Effector CD8-positive, alpha-beta T cell (primary cell): ENCODE data around the gene PDE6B.
A peak's percentile ranks its signal among the peaks of the same experiment; 100 is the strongest.
"Not testable (repeated sequence)": the region's sequence is repeated elsewhere in the genome, so short reads cannot be mapped to it uniquely, and the experiment has no call there.

Experiments used
- DNase-seq: peaks from one replicate; lab custom pipeline; 2025; lab: John Stamatoyannopoulos, UW

Gene PDE6B

DNA sequence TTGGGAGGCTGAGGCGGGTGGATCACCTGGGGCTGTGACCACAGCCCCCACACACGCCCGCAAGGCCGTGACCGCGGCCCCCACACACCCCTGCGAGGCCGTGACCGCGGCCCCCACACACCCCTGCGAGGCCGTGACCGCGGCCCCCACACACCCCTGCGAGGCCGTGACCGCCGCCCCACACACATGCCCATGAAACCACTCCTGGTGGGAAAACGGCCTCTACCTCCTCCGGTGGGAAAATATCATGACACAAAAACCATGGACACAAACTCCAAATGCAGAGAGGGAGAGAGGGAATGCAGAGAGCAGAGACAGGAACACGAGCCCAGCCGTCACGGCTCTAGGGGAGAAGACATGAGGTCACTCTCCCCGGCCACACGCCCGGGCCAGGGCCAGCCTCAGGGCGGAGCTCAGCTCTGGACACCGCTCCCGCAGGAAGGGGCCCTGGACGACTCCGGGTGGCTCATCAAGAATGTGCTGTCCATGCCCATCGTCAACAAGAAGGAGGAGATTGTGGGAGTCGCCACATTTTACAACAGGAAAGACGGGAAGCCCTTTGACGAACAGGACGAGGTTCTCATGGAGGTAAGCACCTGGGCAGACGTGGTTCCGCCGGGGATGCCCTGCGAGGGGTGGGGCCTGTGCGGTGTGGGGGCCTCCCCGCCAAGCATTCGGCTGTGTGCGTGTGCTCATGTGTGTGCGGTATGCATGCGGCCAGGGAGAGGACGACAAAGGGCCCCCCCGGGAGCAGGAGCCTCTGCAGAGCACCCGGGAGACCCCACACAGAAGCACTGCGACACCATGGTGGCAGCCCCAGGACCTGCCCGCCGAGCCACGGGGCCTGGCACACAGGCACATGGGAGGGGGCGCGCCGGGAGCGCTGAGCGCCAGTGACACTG, 31.3 kb downstream of the PDE6B start:
- DNase-seq = no peak

DNA sequence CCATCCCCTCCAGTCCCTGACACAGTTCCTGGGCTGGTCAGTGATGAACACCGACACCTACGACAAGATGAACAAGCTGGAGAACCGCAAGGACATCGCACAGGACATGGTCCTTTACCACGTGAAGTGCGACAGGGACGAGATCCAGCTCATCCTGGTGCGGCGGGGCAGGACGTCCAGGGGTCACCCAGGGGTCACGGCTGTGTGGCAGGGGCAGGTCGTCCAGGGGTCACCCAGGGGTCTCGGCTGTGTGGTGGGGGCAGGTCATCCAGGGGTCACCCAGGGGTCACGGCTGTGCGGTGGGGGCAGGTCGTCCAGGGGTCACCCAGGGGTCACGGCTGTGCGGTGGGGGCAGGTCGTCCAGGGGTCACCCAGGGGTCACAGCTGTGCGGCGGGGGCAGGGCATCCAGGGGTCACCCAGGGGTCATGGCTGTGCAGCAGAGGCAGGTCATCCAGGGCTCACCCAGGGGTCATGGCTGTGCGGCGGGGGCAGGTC, 32.0 kb downstream of the PDE6B start:
- DNase-seq = no peak

DNA sequence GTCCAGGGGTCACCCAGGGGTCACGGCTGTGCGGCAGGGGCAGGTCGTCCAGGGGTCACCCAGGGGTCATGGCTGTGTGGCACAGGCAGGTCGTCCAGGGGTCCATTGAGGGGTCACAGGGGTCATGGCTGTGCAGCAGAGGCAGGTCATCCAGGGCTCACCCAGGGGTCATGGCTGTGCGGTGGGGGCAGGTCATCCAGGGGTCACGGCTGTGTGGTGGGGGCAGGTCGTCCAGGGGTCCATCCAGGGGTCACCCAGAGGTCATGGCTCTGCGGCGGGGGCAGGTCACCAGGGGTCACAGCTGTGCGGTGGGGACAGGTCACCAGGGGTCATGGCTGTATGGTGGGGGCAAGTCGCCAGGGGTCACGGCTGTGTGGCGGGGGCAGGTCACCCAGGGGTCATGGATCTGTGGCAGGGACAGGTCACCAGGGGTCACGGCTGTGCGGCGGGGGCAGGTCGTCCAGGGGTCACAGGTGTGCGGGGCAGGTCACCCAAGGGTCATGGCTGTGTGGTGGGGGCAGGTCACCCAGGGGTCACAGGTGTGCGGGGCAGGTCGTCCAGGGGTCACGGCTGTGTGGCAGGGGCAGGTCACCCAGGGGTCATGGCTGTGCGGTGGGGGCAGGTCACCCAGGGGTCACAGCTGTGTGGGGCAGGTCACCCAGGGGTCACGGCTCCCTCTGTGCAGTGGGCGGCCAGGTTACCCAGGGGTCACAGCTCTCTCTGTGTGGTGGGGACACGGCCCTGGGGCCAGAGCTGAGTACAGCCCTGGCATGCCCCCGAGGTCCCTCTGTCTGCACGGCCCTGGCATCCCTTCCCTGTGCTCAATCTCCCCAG, 32.7 kb downstream of the PDE6B start:
- DNase-seq = no peak

DNA sequence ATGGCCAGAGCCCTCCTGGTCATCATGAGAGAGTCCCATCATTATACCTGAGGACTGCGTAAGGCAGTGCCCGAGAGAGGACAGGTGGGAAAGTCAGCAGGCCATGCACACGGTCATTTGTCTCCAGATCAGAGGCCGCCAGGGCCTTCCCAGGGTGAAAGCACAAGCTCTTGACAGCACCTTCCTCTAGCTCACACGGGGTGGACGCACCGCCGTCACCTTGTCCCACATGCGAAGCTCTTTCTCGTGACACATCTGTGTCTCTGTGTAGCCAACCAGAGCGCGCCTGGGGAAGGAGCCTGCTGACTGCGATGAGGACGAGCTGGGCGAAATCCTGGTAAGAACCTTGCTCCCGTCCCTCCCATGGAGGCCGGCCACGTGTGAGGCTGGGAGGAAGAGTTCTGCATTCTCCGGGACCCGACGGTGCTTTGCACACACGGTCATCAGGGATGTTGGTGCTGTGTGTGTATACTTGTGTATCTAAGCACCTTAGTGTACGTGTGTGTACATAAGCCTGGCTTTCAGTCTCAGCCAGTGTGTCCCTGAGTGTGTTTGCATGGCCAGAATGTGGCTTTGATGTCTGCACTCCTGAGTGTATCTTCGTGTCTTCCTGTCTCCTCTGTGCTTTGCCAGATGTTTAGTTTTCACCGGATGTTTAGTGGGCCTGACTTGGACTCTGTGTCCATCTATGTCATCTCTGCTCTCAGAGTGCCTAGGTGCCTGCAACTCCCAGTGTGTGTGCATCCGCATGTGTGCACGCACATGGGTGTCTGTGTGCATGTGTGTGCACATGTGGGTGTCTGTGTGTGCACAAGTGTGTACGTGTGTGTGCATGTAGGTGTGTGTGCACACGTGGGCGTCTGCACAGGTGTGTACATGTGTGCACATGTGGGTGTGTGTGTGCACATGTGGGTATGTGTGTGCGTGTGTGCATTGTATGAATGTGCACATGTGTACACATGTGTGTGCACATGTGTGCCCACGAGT, 33.6 kb downstream of the PDE6B start:
- no peak for DNase-seq

DNA sequence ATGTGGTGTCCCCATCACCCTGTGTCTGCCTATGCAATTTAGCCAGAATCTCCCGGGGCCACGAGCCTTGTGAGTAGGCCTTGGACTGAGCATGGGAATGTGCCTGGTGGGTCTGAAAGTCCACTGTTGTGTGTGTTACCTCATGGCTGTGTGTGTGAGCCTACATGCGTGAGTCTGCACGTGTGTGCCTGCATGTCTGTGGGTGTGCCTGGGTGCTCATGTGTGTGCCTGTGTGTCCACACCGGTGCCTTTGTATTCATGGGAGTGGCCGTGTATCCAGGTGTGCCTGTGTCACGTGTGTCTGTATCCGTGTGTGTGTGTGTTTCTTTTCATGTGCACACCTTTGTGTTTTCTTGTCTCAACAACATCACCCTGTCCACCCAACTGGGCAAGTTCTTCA, 34.5 kb downstream of the PDE6B start:
- DNase-seq = no peak

DNA sequence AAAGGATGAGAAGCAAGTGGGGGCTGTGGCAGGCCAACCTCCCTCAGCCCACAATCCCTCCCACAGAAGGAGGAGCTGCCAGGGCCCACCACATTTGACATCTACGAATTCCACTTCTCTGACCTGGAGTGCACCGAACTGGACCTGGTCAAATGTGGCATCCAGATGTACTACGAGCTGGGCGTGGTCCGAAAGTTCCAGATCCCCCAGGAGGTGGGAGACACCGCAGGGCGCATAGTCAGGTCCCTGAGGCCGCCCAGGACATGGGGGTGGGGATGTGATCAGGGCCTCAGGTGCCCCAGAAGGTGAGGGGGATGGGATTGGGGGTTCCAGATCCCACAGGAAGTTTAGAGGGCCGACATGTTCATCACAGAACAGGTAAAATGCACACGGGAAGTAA, 35.0 kb downstream of the PDE6B start:
- no peak for DNase-seq

DNA sequence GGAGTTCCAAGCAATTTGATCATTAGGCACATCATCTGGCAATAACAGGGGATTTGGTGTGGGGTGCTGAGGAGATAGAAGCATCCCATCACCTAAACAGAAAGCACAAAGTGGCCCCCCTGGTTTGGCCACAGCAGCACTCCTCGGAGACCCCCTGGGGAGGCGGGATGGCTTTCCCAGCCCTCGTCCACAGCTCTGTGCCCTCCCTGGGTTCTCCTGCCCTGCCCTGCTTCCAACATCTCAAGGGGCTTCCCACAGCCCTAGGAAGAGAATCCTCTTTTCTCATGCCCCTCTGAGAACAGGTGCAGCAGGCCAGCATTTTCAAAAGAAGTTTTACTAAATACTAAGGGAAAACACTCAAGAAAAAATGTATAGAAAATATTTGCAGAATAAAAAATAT, 35.9 kb downstream of the PDE6B start:
- DNase-seq = no peak

DNA sequence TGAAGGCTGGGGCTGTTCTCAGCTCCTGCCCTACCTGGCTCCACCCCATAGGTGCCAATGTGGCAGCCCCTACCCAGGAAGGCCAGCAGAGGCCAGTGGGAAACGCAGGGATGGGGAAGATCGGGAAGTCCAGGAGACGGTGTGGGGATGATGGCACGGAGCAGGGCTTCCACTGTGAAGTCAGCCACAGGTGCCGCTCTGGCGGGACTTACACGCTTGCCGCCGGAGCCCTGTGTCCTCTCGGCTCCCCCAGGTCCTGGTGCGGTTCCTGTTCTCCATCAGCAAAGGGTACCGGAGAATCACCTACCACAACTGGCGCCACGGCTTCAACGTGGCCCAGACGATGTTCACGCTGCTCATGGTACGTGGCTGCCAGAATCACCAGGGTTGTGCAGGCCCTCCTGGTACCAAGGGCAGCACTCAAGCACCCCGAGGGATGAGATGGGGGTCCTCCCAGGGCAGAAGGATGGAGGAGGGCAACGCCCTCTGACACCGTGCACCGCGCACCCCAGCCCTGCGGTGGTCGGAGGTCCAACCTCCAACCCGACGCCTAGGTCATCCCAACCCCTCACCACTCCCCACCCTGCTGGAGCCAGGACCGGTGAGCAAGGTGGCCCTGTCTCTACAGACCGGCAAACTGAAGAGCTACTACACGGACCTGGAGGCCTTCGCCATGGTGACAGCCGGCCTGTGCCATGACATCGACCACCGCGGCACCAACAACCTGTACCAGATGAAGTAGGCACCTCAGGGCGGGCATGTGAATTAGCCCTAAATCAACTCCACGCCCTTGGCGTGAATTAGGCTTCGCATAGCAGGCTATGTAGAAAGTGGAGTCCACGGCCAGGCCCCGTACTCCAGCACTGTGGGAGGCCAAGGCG, 36.7 kb downstream of the PDE6B start:
- DNase-seq = no peak

DNA sequence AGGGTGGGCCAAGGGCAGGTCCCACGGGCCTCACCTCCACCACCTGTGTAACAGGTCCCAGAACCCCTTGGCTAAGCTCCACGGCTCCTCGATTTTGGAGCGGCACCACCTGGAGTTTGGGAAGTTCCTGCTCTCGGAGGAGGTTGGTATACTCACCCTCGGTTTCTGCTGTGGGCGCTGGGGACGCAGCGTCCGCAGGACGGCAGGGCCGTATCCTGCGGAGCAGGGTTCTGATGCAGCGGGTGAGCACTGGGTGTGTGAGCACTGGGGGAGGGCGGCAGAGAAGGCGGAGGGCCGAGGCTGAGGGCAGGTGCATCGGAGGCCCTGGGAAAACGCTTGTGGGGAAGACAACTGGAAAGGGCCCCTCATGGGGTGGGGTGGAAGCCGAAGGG, 37.7 kb downstream of the PDE6B start:
- DNase-seq = no peak

DNA sequence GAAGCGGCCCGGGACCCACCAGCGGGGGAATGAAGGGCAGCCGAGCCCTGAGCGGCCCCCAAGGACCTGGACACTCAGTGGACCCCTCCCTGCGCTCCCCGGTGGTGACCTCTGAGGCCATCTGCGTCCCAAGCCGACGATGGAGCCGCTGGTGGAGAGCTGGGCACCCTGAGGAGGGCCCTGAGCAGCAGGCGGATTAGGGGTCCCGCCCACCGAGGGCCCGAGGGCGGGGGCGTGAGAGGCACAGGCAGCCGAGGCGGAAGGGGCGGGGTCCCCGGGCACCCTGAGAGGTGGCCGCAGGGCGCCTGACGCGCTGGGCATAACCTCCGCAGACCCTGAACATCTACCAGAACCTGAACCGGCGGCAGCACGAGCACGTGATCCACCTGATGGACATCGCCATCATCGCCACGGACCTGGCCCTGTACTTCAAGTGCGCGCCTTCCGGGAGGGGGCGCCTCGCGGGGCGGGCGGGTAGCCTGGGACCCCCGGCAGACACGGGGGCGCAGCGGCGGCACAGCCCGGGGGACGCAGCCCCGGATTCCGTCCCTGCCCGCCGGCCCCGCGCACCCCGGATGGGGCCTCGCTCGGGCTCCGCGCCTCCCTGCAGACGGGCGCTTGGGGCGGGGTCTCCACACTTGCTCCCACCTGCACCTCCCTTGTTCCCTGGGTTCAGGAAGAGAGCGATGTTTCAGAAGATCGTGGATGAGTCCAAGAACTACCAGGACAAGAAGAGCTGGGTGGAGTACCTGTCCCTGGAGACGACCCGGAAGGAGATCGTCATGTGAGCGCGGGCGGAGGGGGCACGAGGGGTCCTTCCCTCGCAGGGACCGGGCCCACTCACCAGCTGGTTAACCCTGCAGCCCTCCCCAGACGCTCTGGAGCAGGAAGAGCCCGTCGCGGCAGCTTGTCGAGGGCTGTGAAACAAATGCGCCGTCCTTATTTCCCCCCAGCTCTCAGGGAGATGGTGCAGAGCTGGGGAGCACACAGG, 38.4 kb downstream of the PDE6B start:
- peak; percentile 69 for DNase-seq

DNA sequence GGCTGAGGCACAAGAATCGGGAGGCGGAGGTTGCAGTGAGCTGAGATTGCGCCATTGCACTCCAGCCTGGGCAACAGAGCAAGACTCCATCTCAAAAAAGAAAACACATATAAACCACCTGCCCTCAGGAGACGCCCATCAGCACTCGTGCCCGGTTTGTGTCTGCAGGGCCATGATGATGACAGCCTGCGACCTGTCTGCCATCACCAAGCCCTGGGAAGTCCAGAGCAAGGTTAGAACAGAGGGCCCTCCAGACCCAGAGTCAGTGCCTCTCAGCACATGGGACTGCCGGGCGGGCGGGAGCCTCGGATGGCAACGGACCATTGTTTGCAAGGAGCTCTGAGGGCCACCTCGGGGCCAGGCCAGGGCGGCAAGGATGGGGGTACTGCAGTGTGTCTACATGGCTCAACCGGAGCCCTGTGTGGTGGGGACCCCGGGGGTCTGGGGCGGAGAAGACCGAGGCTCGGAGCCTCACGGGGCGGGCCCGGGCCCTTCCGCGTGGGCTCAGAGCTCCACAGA, 39.4 kb downstream of the PDE6B start:
- DNase-seq = no peak

DNA sequence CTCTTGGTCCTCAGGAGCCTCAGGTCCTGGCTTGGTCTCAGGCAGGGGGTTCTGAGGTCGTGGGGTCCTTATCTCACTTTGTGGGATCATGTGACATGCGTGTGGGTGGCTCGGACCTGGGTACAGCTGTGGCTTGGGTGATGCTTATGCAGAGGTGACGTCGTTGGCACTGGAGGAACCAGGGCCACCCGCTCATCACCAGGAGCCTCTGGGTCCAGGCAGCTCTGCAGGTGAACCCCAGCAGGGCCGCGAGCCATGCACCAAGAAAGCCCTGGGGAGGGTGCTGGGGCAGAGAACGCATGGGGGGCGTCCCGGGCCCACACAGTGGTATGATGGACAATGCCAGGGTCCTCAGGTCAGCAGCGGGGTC, 40.0 kb downstream of the PDE6B start:
- no peak for DNase-seq

DNA sequence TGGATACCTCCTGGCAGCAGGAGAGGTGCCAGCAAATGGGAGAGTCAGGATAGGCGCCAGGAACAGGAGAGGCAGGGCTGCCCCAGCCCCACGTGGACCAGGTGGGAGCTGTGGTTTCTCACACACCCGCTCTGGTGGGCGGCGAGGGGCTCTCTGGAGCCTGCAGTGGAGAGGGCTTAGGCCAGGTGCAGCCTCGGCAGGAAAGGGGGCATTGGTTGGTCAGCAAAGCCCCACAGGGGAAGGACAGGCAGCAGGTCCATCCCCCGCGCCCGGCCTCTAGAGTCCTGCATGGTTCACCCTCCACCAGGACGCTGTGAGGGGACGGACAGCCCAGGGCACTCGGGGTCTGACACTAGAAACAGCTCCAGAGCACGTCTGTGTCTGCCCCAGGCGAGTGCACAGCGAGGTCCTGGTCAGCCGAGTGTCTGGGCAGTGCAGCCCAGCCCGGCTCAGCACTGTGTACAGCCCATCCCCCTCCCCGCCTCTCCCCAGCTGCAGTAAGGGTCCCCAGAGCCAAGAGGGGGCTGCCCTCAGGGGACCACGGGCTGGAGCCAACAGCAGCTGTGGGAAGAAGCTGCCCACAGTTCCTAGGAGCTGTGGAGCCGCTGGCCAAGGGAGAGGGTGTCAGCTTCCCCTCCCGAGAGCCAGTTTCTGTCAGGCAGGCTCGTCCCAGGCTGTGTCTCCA, 40.5 kb downstream of the PDE6B start:
- DNase-seq = no peak

DNA sequence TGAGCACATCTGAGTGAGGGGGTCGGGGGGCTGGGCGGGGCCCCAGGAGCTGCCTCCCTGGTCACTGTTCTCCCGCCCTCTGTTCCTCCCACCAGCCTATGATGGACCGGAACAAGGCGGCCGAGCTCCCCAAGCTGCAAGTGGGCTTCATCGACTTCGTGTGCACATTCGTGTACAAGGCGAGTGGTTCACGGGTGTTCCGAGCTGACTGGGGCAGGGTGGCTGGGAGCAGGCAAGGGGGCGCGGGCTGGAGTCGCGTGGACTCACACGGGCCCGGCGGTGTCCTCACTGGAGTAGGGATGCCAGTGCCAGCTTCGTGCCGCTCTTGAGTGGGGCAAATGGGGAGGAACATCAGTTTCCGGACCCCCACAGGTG, 41.0 kb downstream of the PDE6B start:
- no peak for DNase-seq

DNA sequence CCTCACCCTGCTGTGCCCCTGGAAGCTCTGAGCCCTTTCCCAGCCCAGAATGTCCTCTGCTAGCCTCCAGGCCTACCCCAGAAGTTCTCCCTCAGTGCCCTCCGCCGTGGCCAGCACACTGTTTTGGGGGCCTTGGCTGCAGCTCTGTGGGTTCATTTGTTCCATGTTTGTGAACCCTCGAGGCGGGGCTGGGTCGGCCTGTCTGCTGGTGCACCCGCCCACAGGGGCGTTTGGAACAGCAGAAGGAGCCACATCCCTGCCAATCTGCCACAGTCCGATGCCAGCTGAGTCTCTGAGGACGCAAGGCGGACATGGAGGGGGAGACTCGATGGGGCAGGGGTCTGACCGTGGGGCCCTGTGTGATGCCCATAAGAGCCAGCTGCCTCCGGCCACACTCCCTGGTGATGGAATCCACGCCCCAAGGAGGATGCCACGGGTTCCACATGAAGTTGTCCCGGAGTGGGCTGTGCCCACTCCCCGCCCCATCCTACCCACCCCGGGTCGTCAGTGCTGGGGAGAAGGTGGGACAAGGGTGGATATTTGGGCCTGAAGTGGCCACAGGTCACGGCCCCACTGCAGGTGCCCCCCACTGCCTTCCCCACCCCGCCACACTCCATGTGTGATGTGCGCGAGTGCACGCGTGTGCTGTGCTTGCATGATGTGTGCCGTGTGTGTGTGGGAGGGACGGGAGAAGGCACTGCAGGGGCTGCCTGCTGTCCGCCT, 41.6 kb downstream of the PDE6B start:
- no peak for DNase-seq

DNA sequence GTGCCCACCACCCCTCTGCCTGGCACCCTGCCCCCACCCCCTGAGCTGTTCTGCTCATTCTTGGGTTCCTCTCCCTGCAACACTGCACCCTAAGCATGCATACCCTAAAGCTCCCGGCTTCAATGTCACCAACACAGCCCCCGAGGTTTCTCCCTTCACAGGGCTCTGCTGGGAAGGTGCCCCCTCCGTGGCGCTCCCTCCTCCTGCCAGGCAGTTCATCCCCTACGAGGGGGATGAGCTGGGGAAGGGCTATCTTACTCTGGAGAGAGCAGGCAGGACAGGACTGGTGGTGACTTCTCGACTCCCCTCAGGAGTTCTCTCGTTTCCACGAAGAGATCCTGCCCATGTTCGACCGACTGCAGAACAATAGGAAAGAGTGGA, 42.2 kb downstream of the PDE6B start:
- no peak for DNase-seq

DNA sequence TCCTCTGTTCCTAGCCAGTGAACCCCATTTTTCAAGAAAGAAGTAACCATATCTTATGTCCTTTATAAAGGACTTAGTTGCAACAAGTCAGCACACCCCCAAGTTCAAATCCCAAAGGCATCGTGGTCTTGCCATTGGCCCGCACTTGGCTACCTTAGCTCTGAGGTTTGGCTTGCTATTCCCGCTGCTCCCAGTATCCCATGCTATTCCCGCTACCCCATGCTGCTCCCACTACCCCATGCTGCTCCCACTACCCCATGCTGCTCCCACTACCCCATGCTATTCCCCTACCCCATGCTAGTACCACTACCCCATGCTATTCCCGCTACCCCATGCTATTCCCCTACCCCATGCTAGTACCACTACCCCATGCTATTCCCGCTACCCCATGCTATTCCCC, 42.8 kb downstream of the PDE6B start:
- not testable (repeated sequence) for DNase-seq
